ENCODE measurements around the gene ATP11A.

- TF ChIP-seq, protein P1, sequence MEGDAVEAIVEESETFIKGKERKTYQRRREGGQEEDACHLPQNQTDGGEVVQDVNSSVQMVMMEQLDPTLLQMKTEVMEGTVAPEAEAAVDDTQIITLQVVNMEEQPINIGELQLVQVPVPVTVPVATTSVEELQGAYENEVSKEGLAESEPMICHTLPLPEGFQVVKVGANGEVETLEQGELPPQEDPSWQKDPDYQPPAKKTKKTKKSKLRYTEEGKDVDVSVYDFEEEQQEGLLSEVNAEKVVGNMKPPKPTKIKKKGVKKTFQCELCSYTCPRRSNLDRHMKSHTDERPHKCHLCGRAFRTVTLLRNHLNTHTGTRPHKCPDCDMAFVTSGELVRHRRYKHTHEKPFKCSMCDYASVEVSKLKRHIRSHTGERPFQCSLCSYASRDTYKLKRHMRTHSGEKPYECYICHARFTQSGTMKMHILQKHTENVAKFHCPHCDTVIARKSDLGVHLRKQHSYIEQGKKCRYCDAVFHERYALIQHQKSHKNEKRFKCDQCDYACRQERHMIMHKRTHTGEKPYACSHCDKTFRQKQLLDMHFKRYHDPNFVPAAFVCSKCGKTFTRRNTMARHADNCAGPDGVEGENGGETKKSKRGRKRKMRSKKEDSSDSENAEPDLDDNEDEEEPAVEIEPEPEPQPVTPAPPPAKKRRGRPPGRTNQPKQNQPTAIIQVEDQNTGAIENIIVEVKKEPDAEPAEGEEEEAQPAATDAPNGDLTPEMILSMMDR (IDR thresholded peaks at IDR 0.05; ENCODE audit: borderline replicate concordance, extremely low read depth, low read length, poor library complexity, severe bottlenecking) = no peak
- no peak for TF ChIP-seq EZH2 (IDR thresholded peaks at IDR 0.05; ENCODE audit: borderline replicate concordance, low read depth, low read length, severe bottlenecking)
Measured at GRCh38 chr13:112890316-112891145, 200.7 kb downstream of the ATP11A start.

Data from DND-41 (cell line).